ENCODE results near the gene RFFL. TPM values are rescaled to one million over a fixed set of nuclear protein-coding genes. Genes with fewer than 3 reads are reported as not detected.

The RFFL gene
- total RNA-seq, 1 donor from 2014 or later, result 9.5 TPM

GRCh38 chr17:35099908-35100307 is 36.4 kb upstream of the RFFL start:
- H4K20me1 ChIP-seq (ENCODE audit: insufficient read depth, low read length), result no peaks in the 10 kb centered on the region
- DNase-seq (ENCODE audit: low read depth), result no peak
- FAIRE-seq, result no peak
- H3K36me3 ChIP-seq (ENCODE audit: insufficient read depth, low read length), result peaks cover 16% of the 10 kb centered on the region
- Mint-ChIP-seq H3K36me3 (ENCODE audit: low read depth, unreplicated experiment) (peaks cover 10% of the 10 kb centered on the region), H3K4me3 (ENCODE audit: unreplicated experiment) (no peak overlapping the region), H3K27ac (ENCODE audit: unreplicated experiment) (no peak overlapping the region), H3K27me3 (ENCODE audit: low read depth, unreplicated experiment) (no peaks in the 10 kb centered on the region), H3K4me1 (ENCODE audit: low read depth, unreplicated experiment) (peaks cover 1% of the 10 kb centered on the region), H3K9me3 (ENCODE audit: unreplicated experiment) (peaks cover 1% of the 10 kb centered on the region)
- no peaks in the 10 kb centered on the region for H3K9me3 ChIP-seq (ENCODE audit: insufficient read depth, low read depth, low read length)
- no peaks in the 10 kb centered on the region for H3K27me3 ChIP-seq (ENCODE audit: insufficient read depth, low read length)
- H3K27ac ChIP-seq (ENCODE audit: low read depth, low read length), result no peak overlapping the region
- H3K4me2 ChIP-seq (ENCODE audit: low read length), result no peak overlapping the region
- H3K4me3 ChIP-seq (ENCODE audit: insufficient read depth, low read depth, low read length), result no peak overlapping the region
- no peak overlapping the region for H2AFZ ChIP-seq (ENCODE audit: low read depth, low read length)
- no peak overlapping the region for H3K9ac ChIP-seq (ENCODE audit: low read length)
- H3K4me1 ChIP-seq (ENCODE audit: insufficient read depth, low read length), result peaks cover 4% of the 10 kb centered on the region
- TF ChIP-seq CTCF (IDR thresholded peaks at IDR 0.05; ENCODE audit: insufficient read depth, low read depth, low read length) (no peak), EZH2 (IDR thresholded peaks at IDR 0.05; ENCODE audit: insufficient read depth, low read length) (no peak)
- no peaks in the 10 kb centered on the region for H3K79me2 ChIP-seq (ENCODE audit: insufficient read depth, low read length)

GRCh38 chr17:35097776-35098175 is 34.3 kb upstream of the RFFL start:
- H3K4me1 ChIP-seq (ENCODE audit: insufficient read depth, low read length), result peaks cover 9% of the 10 kb centered on the region
- FAIRE-seq (no peak), DNase-seq (ENCODE audit: low read depth) (no peak)
- H3K9me3 ChIP-seq (ENCODE audit: insufficient read depth, low read depth, low read length), result no peaks in the 10 kb centered on the region
- Mint-ChIP-seq H3K9me3 (ENCODE audit: unreplicated experiment) (peaks cover 3% of the 10 kb centered on the region), H3K4me1 (ENCODE audit: low read depth, unreplicated experiment) (peaks cover 5% of the 10 kb centered on the region), H3K36me3 (ENCODE audit: low read depth, unreplicated experiment) (peaks cover 10% of the 10 kb centered on the region), H3K4me3 (ENCODE audit: unreplicated experiment) (no peak overlapping the region), H3K27me3 (ENCODE audit: low read depth, unreplicated experiment) (no peaks in the 10 kb centered on the region), H3K27ac (ENCODE audit: unreplicated experiment) (no peak overlapping the region)
- H4K20me1 ChIP-seq (ENCODE audit: insufficient read depth, low read length), result no peaks in the 10 kb centered on the region
- H3K27ac ChIP-seq (ENCODE audit: low read depth, low read length), result no peak overlapping the region
- no peaks in the 10 kb centered on the region for H3K27me3 ChIP-seq (ENCODE audit: insufficient read depth, low read length)
- no peaks in the 10 kb centered on the region for H3K79me2 ChIP-seq (ENCODE audit: insufficient read depth, low read length)
- no peak for TF ChIP-seq EZH2 (IDR thresholded peaks at IDR 0.05; ENCODE audit: insufficient read depth, low read length)
- TF ChIP-seq CTCF (IDR thresholded peaks at IDR 0.05; ENCODE audit: insufficient read depth, low read depth, low read length), result no peak
- H3K4me2 ChIP-seq (ENCODE audit: low read length), result no peak overlapping the region
- H3K9ac ChIP-seq (ENCODE audit: low read length), result no peak overlapping the region
- H3K36me3 ChIP-seq (ENCODE audit: insufficient read depth, low read length), result peaks cover 16% of the 10 kb centered on the region
- no peak overlapping the region for H3K4me3 ChIP-seq (ENCODE audit: insufficient read depth, low read depth, low read length)
- no peak overlapping the region for H2AFZ ChIP-seq (ENCODE audit: low read depth, low read length)

- peaks cover 5% of the 10 kb centered on the region for H3K36me3 Mint-ChIP-seq (ENCODE audit: low read depth, unreplicated experiment)
- H3K27ac ChIP-seq (ENCODE audit: low read depth, low read length), result no peak overlapping the region
- H3K27ac Mint-ChIP-seq (ENCODE audit: unreplicated experiment), result no peak overlapping the region
- H3K4me1 ChIP-seq (ENCODE audit: insufficient read depth, low read length), result peaks cover 9% of the 10 kb centered on the region
- H3K36me3 ChIP-seq (ENCODE audit: insufficient read depth, low read length), result peaks cover 16% of the 10 kb centered on the region
- peaks cover 5% of the 10 kb centered on the region for H3K4me1 Mint-ChIP-seq (ENCODE audit: low read depth, unreplicated experiment)
- no peak overlapping the region for H3K9ac ChIP-seq (ENCODE audit: low read length)
- no peaks in the 10 kb centered on the region for H3K27me3 ChIP-seq (ENCODE audit: insufficient read depth, low read length)
- no peaks in the 10 kb centered on the region for H4K20me1 ChIP-seq (ENCODE audit: insufficient read depth, low read length)
- no peak overlapping the region for H2AFZ ChIP-seq (ENCODE audit: low read depth, low read length)
- H3K4me3 ChIP-seq (ENCODE audit: insufficient read depth, low read depth, low read length), result no peak overlapping the region
- no peaks in the 10 kb centered on the region for H3K27me3 Mint-ChIP-seq (ENCODE audit: low read depth, unreplicated experiment)
- no peak overlapping the region for H3K4me3 Mint-ChIP-seq (ENCODE audit: unreplicated experiment)
- no peaks in the 10 kb centered on the region for H3K9me3 ChIP-seq (ENCODE audit: insufficient read depth, low read depth, low read length)
- H3K4me2 ChIP-seq (ENCODE audit: low read length), result no peak overlapping the region
- no peak for FAIRE-seq
- peaks cover 3% of the 10 kb centered on the region for H3K9me3 Mint-ChIP-seq (ENCODE audit: unreplicated experiment)
- DNase-seq (ENCODE audit: low read depth), result no peak
- TF ChIP-seq CTCF (IDR thresholded peaks at IDR 0.05; ENCODE audit: insufficient read depth, low read depth, low read length) (no peak), EZH2 (IDR thresholded peaks at IDR 0.05; ENCODE audit: insufficient read depth, low read length) (no peak)
- H3K79me2 ChIP-seq (ENCODE audit: insufficient read depth, low read length), result no peaks in the 10 kb centered on the region
These were observed 32.2 kb upstream of the RFFL start for GRCh38 chr17:35095741-35096140.

Measured in astrocyte (in vitro differentiated cells and primary cell).